HG03135 (cell line): ENCODE results near the gene ZNF775.

Experiments used
- ATAC-seq: cut with Tn5 transposase; IDR thresholded peaks from one replicate; pipeline ENCODE4 v1.9.1; 2021; ENCODE audit warnings: mild to moderate bottlenecking, moderate library complexity; ENCODE audit not compliant: unreplicated experiment

Gene ZNF775

DNA sequence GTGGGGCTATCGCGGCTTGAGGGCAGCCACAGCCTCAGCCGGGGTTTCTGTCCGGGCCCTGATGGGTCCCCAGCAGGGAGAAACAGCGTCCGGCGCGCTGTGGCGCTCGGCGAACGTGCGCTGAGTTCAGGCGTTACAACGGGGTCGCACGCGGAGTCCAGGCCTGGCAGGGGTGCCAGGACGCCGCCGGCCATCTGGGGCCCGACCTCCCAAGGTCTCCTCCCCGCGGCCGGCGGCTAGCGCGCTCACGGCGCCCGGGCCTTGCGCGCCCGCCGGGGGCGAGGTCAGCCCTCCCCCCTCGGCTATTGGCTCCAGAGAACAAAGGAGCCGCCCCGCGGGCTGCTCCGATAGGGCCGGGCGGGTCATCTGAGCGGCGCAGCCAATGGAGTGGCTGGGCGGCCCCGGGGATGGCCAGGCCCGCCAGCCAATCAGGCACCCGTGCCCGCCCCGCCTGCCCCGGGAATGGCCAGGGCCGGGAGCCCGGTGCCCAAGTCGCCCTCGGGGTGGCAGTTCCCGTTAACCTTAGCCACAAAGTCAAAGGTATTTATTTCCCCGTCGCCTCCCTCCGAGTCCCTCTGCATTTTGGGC, at the start of gene ZNF775:
TSS of gene ZNF775 (plus strand) at position 478 of the 588 bp plus-strand sequence. CDS start 9,141 bp downstream, outside the sequence.
- ATAC-seq: peak; percentile 79

DNA sequence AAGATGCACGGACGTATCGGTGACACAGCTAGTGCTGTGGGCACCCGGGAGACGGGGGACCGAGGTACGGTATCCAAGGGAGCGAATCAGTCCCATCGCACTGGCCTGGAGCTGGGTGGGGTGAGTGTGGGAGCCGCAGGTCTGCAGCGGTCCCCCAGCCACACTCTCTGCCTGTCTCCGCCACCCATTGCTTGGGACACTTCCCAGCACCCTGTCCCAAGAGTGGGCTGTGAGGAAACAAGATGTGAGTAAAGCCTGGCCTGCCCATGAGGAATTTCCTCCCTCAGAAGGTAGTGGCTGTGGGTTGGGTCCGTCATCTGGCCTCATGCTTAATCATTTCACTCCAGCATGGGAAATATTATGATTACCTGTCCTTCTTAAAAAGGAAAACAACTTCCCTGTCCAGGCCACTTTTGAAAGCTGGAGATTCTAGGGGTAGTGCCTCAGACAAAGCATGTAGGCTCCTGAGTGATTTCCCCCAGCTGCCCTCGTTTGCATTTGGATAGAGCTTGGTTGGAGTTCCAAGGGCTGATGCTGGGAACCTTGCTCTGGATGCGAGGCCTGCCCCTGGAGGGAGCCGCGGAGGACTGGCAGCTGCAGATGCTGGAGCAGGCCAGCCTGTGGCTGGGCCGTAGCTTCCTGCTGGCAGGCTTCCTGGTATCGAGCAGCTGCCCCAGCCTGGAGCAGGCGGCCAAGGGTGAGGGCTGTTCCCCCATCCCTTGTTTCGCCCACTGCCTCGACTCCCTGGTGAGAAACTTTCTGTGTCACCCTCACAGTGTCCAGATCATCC, 49.6 kb upstream of the ZNF775 start:
- no peak for ATAC-seq

- no peak for ATAC-seq
Measured at GRCh38 chr7:150330211-150330885, 48.8 kb upstream of the ZNF775 start.

DNA sequence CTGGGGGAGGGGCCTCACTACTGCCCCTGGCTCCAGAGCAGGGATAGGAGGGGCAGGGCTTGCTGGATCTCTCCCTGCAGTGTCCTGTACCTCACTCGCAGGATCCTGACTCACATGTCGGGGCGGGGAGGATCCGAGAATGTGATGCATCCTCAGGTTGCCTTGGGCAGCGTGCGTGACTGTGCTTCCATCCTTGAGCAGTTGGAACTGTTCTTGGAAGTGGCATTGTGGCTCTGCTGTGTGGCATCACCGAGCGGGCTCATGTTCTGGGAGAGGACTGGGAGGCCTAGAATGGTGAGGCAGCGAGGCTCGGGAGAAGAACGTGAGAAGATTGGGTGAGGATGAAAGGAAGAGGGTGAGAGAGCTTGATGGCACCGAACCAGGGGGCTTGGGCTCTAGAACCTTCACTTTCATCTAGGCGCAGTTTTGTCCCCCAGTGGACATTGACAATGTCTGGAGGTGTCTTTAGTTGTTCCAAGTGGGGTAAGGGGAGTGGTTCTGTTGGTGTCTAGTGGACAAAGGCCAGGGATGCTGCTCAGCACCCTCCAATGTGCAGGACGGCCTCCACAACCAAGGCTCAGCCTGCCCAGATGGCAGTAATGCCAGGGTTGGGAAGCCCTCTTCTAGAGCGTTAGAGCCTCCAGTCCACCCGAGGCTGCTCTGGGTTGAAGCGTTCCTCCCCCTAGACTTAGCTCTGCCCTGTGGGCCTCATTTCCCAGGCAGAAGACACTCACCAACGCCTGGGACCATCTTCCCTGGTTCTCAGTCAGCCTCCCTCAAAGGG, 46.1 kb upstream of the ZNF775 start:
- ATAC-seq: no peak

DNA sequence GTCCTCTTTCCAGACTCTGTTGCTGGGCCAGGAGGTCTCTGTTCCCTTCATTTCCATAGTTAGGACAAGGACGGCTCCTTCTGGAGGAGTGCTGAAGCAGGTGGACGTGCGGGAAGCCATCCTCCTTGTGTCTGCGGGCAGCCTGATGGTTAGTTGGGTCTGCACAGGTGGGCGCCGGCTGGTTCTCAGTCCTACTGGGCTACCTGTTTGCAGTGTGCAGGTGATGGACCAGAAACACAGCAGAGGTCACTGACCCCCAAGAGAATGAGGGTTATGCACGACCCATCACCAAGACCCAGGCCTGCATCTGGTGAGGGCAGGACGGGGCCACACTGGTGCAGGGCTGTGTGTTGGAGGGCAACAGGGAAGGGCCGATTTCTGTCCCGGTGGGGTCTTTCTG, 45.5 kb upstream of the ZNF775 start:
- no peak for ATAC-seq

DNA sequence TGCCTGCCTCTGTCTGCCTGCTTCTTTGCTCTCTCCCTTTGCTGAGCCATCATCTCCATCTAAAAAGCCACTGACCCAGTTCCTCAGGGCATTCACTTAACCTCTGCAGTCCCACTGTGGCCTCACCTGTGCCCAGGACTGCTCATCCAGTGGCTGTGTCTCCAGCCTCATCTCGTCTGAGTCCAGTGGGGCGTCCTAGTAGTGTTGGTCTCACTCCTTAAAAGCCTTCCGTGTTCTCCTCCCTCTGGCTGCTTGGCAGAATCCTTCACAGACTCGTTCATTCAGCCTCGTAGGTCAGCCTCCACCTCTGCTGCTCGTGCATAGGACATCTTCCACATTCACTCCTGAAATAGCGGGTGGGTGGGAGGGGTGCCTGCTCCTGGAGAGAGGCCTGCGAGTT, 45.0 kb upstream of the ZNF775 start:
- no peak for ATAC-seq

GRCh38 chr7:150335108-150335773, 43.9 kb upstream of the ZNF775 start:
- ATAC-seq: no peak

DNA sequence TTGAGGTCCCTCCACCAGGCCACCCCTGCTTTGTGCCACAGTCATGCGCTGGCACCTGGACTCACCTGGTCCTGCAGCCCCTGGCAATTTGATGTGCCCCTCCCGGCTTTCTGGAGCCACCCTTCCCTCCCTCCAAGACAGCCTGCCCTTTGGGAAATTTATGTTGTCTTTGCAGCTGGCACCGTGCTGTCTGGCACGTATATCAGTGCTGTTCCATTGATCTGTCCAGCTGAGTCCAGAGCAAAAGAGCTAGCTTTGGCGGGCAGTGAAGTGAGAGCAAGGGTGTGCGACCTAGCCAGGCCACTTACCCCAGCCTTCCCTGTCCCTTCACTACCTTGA, 43.4 kb upstream of the ZNF775 start:
- ATAC-seq: no peak

DNA sequence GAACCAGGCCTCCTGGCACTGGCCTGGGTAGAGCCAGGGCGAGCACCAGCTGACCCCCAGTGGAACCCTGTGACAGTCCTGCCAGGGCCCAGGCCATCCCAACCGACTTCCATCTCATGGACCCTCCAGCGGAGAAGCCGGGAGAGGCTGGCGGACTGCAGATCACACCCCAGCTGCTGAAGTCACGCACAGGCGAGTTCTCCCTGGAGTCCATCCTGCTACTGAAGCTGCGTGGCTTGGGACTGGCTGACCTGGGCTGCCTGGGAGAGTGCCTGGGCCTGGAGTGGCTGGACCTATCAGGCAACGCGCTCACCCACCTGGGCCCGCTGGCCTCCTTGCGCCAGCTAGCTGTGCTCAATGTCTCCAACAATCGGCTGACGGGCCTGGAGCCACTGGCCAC, 42.4 kb upstream of the ZNF775 start:
- no peak for ATAC-seq

GRCh38 chr7:150337179-150337578, 42.0 kb upstream of the ZNF775 start:
- ATAC-seq: no peak

GRCh38 chr7:150337659-150338081, 41.5 kb upstream of the ZNF775 start:
- no peak for ATAC-seq

GRCh38 chr7:150338166-150338829, 40.8 kb upstream of the ZNF775 start:
- ATAC-seq: no peak

GRCh38 chr7:150339409-150339809, 39.7 kb upstream of the ZNF775 start:
- no peak for ATAC-seq

DNA sequence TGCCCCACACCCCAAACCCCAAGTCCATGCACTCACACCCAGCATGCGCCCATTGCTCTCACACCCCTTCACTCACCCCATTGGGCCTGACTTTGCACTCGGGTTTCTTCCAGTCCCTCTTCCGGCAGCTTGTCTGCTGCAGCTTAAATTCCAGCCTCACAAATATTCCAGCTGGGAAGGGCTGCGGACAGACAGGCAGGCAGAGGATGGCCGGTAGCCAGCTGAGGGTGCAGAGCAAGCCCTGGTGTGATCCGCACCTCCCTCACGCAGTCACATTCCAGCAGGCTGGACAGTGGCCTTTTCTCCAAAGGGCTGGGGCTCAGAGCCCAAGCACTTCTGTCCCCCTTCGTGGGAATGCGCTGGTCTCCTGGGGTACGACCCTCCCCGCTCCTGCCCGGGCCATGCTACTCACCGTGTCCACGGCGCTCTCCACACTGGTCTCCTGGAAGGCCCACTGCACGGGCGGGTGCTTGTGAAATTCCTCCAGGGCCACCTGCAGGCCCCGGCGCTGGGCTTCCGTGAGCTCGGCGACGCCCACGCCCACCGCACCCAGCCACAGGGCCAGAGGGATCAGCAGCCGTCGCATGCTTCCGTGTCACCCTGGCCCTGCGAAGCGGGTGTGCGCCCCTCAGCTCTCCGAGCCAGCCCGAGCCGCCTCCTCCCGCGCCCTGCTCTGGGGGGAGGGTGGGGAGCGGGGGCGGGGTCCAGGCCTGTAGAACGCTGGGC, 38.9 kb upstream of the ZNF775 start:
- ATAC-seq: no peak

DNA sequence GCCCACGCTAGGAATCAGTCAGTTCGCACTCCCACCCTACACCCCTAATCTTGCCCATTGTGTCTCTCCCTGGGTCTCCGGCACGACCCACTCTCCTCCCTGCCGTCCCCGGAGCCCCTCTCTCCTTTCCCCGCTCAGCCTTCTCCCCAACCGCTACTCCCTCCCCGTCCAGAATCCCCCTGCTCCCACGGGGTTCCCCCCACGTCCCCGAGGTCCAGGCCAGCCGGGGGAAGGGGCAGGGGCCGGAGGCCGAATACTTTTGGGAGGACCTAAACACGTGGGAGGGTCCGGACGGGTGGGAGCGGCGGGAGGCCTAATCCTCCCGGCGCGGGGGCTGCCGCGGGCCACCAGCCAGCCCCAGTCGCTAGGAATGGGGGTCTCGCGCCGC, 38.3 kb upstream of the ZNF775 start:
- no peak for ATAC-seq

- ATAC-seq: no peak
Measured at GRCh38 chr7:150341263-150342120, 37.6 kb upstream of the ZNF775 start, which contains the start of gene RARRES2. RARRES2 (minus strand) TSS chr7:150341629; CDS start chr7:150340609, 1,020 bp downstream.

GRCh38 chr7:150342121-150342408, 37.1 kb upstream of the ZNF775 start:
- no peak for ATAC-seq

DNA sequence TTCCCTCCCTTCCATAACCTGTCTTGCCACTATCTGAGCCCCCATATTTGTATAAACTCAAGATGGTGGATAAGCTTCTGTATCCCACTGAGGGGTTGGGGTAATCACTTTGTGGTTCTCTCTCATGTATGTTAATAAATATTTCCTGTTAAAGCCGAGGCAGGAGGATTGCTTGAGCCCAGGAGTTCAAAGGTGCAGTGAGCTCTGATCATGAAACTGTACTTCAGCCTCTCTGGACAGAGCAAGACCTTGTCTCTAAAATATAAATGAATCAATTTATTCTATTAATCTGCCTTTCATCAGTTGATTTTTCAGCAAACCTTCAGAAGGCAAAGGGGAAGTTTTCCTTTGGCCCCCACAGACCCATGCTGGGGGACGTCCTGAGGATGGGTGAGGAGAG, 35.9 kb upstream of the ZNF775 start:
- ATAC-seq: no peak

DNA sequence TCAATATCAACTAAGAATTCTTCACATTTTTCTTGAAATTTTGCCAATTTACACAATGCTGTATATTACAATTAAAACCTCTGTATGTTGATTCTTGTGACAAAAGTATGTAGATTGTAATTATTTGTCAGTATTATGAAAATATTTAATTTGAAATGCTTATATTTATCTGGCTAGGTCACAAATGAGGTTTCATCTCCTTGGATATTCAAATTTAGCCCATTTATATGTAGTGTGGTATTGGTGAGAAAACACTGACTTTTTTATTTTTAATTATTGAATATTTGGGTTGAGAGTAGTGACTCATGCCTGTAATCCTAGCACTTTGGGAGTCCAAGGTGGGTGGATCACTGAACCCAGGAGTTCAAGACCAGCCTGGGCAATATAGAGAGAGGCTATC, 34.8 kb upstream of the ZNF775 start:
- no peak for ATAC-seq
